Measurements from ENCODE around the gene OR10H4. TPM values are rescaled to one million over a fixed set of nuclear protein-coding genes. Genes with fewer than 3 reads are reported as not detected.
"Not testable (repeated sequence)": the region's sequence is repeated elsewhere in the genome, so short reads cannot be mapped to it uniquely, and the experiment has no call there.

Gene OR10H4
- total and polyA plus RNA-seq, 7 donors: not detected

- WGBS, 2 donors: 70 to 71% methylated on average over 7 of the region's 7 CpGs
- DNase-seq: no peak
- H3K27ac ChIP-seq: no peak overlapping the region
- H3K4me3 ChIP-seq: no peak overlapping the region
- intact Hi-C loops (cut with DNase I): no loop called here
- peaks cover 0 to 31% (median 0%) of the 10 kb centered on the region in 3 donors for H3K27me3 ChIP-seq
- H3K9me3 ChIP-seq: peaks cover 0 to 15% (median 2%) of the 10 kb centered on the region in 4 donors
- no peaks in the 10 kb centered on the region for H3K4me1 ChIP-seq
- H3K36me3 ChIP-seq: no peaks in the 10 kb centered on the region
- no peak for TF ChIP-seq EP300 (IDR thresholded peaks at IDR 0.05)
Measured at GRCh38 chr19:15977690-15978089, 28.9 kb downstream of the OR10H4 start.

DNA sequence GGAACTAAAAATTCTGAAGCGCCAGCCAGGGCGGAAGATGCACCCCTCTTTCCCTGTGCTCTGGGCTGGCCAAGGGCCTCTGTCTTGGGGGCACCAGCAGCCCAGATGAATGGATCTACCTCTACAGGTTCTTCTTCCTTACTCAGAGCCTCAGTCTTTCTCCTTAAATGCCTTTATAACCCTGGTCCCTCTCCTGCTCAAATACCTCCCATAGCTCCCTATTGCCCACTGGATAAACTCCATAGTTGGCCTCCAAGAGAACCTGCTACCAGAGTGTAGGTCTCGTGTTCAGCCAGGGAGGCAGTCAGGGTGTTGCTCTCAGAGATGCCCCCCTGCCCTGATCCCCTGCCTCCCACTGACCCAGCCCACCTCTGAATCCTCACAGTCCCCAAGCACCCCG lies 30.5 kb downstream of the OR10H4 start:
- intact Hi-C loops (cut with DNase I): no loop called here
- TF ChIP-seq EP300 (IDR thresholded peaks at IDR 0.05): no peak
- H3K9me3 ChIP-seq: peaks cover 0 to 22% (median 6%) of the 10 kb centered on the region in 4 donors
- WGBS, 2 donors: 74 to 77% methylated on average over 4 of the region's 4 CpGs
- DNase-seq: no peak
- no peak overlapping the region for H3K27ac ChIP-seq
- no peaks in the 10 kb centered on the region for H3K4me1 ChIP-seq
- no peaks in the 10 kb centered on the region for H3K36me3 ChIP-seq
- H3K4me3 ChIP-seq: no peak overlapping the region
- peaks cover 0 to 29% (median 0%) of the 10 kb centered on the region in 3 donors for H3K27me3 ChIP-seq

GRCh38 chr19:15985831-15986230 lies 37.0 kb downstream of the OR10H4 start:
- H3K36me3 ChIP-seq; intact Hi-C loops (cut with DNase I); H3K27me3 ChIP-seq; DNase-seq; H3K4me3 ChIP-seq; H3K4me1 ChIP-seq; H3K27ac ChIP-seq: not testable (repeated sequence)
- WGBS, 2 donors: 65 to 71% methylated on average over 6 of the region's 6 CpGs
- peaks cover 0 to 22% (median 6%) of the 10 kb centered on the region in 4 donors for H3K9me3 ChIP-seq

GRCh38 chr19:15986701-15987100 lies 37.9 kb downstream of the OR10H4 start:
- Histone ChIP-seq H3K4me1 (no peaks in the 10 kb centered on the region), H3K27ac (no peak overlapping the region), H3K36me3 (no peaks in the 10 kb centered on the region), H3K9me3 (peaks cover 0 to 15% (median 6%) of the 10 kb centered on the region in 4 donors), H3K4me3 (no peak overlapping the region), H3K27me3 (no peaks in the 10 kb centered on the region)
- intact Hi-C loops (cut with DNase I): no loop called here
- 61 to 66% methylated on average over 2 of the region's 2 CpGs for WGBS, 2 donors
- DNase-seq: no peak
- TF ChIP-seq POLR2A (IDR thresholded peaks at IDR 0.05) (no peak), POLR2AphosphoS5 (IDR thresholded peaks at IDR 0.05) (no peak), EP300 (IDR thresholded peaks at IDR 0.05) (no peak)
- TF ChIP-seq, protein P1, sequence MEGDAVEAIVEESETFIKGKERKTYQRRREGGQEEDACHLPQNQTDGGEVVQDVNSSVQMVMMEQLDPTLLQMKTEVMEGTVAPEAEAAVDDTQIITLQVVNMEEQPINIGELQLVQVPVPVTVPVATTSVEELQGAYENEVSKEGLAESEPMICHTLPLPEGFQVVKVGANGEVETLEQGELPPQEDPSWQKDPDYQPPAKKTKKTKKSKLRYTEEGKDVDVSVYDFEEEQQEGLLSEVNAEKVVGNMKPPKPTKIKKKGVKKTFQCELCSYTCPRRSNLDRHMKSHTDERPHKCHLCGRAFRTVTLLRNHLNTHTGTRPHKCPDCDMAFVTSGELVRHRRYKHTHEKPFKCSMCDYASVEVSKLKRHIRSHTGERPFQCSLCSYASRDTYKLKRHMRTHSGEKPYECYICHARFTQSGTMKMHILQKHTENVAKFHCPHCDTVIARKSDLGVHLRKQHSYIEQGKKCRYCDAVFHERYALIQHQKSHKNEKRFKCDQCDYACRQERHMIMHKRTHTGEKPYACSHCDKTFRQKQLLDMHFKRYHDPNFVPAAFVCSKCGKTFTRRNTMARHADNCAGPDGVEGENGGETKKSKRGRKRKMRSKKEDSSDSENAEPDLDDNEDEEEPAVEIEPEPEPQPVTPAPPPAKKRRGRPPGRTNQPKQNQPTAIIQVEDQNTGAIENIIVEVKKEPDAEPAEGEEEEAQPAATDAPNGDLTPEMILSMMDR (IDR thresholded peaks at IDR 0.05): no peak

GRCh38 chr19:15989889-15990288 lies 41.1 kb downstream of the OR10H4 start:
- Histone ChIP-seq H3K27ac (no peak overlapping the region), H3K36me3 (no peaks in the 10 kb centered on the region), H3K4me1 (no peaks in the 10 kb centered on the region), H3K4me3 (no peak overlapping the region), H3K27me3 (no peaks in the 10 kb centered on the region), H3K9me3 (no peaks in the 10 kb centered on the region)
- no peak for DNase-seq
- 39% methylated on average over 3 of the region's 3 CpGs for WGBS, 2 donors
- TF ChIP-seq EP300 (IDR thresholded peaks at IDR 0.05) (no peak), POLR2A (IDR thresholded peaks at IDR 0.05) (no peak), POLR2AphosphoS5 (IDR thresholded peaks at IDR 0.05) (no peak)
- TF ChIP-seq, protein P1 (IDR thresholded peaks at IDR 0.05): no peak
- intact Hi-C loops (cut with DNase I): no loop called here

GRCh38 chr19:15991602-15992001 lies 42.8 kb downstream of the OR10H4 start:
- intact Hi-C loops (cut with DNase I): no loop called here
- no peak for DNase-seq

More at GRCh38 chr19:15991602-15992001, 42.8 kb downstream of the OR10H4 start:
- no peaks in the 10 kb centered on the region for H3K27me3 ChIP-seq
- H3K36me3 ChIP-seq: no peaks in the 10 kb centered on the region
- H3K27ac ChIP-seq: no peak overlapping the region
- no peaks in the 10 kb centered on the region for H3K4me1 ChIP-seq
- H3K4me3 ChIP-seq: no peak overlapping the region
- no peaks in the 10 kb centered on the region for H3K9me3 ChIP-seq
- TF ChIP-seq POLR2AphosphoS5 (IDR thresholded peaks at IDR 0.05): no peak
- TF ChIP-seq, protein P1 (IDR thresholded peaks at IDR 0.05): no peak
- TF ChIP-seq POLR2A (IDR thresholded peaks at IDR 0.05): no peak
